ENCODE measurements around the gene TBCK. TPM values are rescaled to one million over a fixed set of nuclear protein-coding genes. Genes with fewer than 3 reads are reported as not detected.

TBCK gene
- total and polyA plus RNA-seq, 5 experiments from 2014 or later, result 20.7 to 65.1 (median 32.5) TPM

DNA sequence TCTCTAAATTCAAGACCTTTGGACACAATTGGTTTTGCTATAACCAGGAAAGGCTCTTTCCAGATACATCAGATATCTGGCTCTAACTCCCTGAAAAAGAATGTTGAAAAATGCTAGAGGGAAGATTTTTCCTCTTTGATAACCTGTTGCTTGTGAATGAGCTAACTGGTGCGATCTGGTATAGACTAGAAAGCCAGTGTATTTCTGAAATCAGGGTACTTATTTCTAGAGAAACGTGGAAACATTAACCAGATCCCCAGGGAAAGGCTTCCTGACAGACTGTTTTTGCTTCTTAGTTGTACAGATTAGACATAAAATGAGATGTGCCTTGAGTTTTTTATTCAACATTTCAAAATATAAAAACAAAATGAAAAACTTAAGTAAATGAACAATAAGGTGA is 313.0 kb downstream of the TBCK start:
- no peak overlapping the region for H3K4me3 Mint-ChIP-seq
- no peaks in the 10 kb centered on the region for H3K27me3 Mint-ChIP-seq
- DNase-seq (no peak), ATAC-seq (no peak)
- H3K9me3 Mint-ChIP-seq, result peaks cover 0 to 6% (median 2%) of the 10 kb centered on the region in 9 donors
- no peaks in the 10 kb centered on the region for H3K4me1 Mint-ChIP-seq
- POLR2A ChIA-PET, result no interaction called here
- peaks cover 0 to 4% (median 0%) of the 10 kb centered on the region in 3 donors for H3K36me3 Mint-ChIP-seq
- H3K27ac Mint-ChIP-seq, result no peak overlapping the region

DNA sequence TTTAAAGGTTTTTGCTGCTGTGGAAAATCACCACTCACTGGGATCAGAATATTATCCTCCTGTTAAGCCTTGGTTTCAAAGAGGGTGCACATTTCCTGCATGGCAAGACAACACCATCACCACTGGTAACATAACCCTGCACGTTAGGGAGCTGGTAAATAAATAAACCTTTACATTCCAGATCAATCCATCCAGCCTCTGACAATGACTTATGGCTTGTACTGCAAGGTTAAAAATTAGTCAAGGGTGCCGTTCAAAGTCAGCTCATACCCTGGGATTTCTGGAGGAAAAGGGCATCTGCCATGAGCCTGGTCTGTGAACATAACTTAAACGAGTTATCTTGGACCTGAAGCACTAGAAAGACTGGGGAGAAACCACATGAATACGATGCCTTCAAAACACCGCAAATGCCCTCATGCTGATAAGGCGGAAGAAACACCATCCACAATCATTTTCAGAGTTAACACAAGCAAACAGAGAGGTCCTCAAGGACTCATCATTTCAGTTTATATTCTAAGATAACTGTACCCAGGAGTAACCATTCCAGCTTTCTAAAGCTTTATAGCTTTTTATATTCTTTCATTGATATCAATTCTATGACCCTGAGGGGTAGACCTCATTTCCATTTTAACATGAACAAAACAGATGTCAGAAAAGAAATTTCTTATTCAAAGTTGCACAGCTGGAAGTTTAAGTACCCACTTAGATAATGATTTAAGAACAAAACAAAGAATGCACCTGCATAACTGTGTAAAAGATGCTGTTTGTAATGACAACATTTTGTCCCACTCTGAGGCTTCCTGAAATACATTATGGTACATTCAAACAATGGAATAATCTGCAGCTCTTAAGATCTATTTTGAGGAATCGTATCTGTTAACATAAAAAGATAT is 317.6 kb downstream of the TBCK start:
- Mint-ChIP-seq H3K36me3 (no peaks in the 10 kb centered on the region), H3K4me3 (no peak overlapping the region), H3K9me3 (peaks cover 0 to 9% (median 0%) of the 10 kb centered on the region in 9 donors), H3K27ac (no peak overlapping the region), H3K27me3 (peaks cover 0 to 4% (median 0%) of the 10 kb centered on the region in 5 donors), H3K4me1 (no peaks in the 10 kb centered on the region)
- ATAC-seq (no peak), DNase-seq (no peak)
- POLR2A ChIA-PET, result no interaction called here

DNA sequence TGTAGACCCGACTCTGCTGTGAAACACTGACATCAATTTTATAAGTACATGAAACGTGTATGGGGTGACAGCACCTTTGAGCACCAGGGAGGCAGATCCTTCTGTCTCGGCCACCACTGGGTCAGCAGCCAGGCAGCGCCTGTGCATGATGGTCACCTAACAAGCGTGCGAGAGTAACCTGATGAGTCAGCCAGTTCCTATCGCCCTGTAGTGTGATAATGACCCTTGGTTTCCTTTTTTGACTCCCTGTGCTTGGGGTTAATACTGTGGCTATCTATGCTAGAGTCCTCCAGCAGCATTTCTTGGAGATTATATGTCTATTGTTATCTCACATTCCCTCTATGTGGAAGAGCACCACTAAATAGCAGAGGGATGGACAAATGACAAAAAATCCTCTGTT is 319.2 kb downstream of the TBCK start:
- no peaks in the 10 kb centered on the region for H3K4me1 Mint-ChIP-seq
- H3K27me3 Mint-ChIP-seq, result peaks cover 0 to 4% (median 0%) of the 10 kb centered on the region in 5 donors
- ATAC-seq (no peak), DNase-seq (no peak)
- peaks cover 0 to 9% (median 0%) of the 10 kb centered on the region in 9 donors for H3K9me3 Mint-ChIP-seq
- no peak overlapping the region for H3K27ac Mint-ChIP-seq
- H3K36me3 Mint-ChIP-seq, result no peaks in the 10 kb centered on the region
- POLR2A ChIA-PET, result no interaction called here
- H3K4me3 Mint-ChIP-seq, result no peak overlapping the region

DNA sequence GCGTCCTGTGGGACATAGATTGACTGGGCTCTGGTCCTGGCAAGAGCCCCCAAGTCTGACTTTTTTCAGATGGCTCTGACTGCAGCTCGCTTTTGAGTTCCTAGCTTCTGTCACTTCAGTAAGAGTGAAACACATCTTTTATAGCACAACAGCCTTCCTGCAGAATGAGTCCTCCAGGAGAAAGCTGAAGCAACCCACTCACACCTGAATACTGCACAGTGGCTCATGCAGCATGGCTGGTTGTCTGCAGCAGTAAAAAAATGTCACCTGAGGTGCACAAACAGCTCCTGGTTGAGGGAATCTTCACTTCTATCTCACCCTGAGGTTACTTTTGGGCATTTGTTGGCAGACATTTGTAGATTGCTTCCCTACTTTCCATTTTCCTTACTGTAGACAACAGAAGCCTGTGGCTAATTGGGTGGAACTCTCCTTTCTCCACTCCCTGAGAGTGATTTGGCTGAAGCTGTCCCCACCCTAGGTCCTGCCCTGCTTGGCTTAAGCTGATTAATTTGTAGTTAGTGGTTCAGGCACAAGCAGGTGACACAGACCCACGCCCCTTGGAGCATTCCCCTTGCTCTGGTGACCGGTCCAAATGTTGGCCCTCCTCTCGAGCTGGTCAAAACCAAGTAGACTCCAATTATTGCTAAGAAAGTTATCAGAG is 321.0 kb downstream of the TBCK start:
- POLR2A ChIA-PET, result no interaction called here

DNA sequence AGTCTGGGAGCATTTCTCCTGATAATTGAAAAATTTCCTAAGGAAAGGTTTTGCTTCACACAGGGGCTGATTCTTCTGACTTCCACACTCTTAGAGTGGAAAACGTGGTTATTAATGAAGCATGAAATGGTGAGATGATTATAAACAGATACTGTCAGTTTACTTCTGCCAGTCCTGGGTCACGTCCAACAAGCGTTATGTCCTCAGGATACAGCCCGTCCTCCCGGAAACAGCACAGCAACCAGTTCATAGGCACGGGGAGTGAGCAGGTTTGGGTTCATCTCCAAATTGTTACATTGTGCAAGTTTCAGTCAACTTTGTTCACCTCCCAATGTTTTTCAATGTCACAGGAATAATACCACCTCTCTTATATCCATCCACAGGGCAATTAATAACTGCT is 321.9 kb downstream of the TBCK start:
- Mint-ChIP-seq H3K36me3 (no peaks in the 10 kb centered on the region), H3K27ac (no peak overlapping the region), H3K27me3 (peaks cover 0 to 6% (median 0%) of the 10 kb centered on the region in 5 donors), H3K4me1 (no peaks in the 10 kb centered on the region), H3K9me3 (peaks cover 0 to 9% (median 2%) of the 10 kb centered on the region in 9 donors), H3K4me3 (no peak overlapping the region)
- ATAC-seq, result no peak
- POLR2A ChIA-PET, result no interaction called here
- no peak for DNase-seq

More for the DNA sequence above, 321.0 kb downstream of the TBCK start:
- Mint-ChIP-seq H3K9me3 (peaks cover 0 to 9% (median 2%) of the 10 kb centered on the region in 9 donors), H3K4me3 (no peak overlapping the region), H3K4me1 (no peaks in the 10 kb centered on the region), H3K27ac (no peak overlapping the region), H3K36me3 (no peaks in the 10 kb centered on the region), H3K27me3 (peaks cover 0 to 6% (median 0%) of the 10 kb centered on the region in 5 donors)
- DNase-seq (no peak), ATAC-seq (no peak)

DNA sequence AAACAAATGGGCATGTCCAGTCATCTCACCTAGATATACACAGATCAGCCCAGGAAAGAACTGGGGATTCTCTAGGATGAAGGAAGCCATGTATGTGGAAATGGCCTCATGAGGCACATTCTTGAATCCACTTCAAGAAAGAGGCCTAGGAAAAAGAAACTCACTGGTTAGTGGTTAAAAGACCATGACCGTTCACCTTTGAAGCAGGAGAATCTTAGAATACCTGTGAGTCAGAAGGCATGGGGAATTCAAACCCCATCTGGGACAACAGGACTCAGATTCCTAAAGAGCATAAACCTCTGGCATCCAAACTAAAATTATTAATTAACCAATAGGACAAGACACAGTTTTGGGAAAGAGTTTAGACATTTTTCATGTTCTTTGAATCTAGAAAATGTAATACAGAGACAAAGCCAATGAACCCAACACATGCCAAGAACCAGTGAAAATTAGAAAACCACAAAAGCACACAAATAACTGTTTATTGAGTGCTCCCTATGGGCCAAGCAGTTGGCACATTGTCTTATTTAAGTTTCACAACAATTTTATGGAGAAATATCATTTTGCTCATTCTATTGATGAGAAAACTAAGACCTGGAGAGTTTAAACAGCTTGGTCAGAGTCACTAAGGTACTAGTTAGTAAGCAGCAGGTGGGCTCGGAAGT is 323.2 kb downstream of the TBCK start:
- peaks cover 0 to 6% (median 0%) of the 10 kb centered on the region in 5 donors for H3K27me3 Mint-ChIP-seq
- no peaks in the 10 kb centered on the region for H3K36me3 Mint-ChIP-seq
- no peak overlapping the region for H3K4me3 Mint-ChIP-seq
- no peak overlapping the region for H3K27ac Mint-ChIP-seq
- DNase-seq (no peak), ATAC-seq (no peak)
- H3K4me1 Mint-ChIP-seq, result no peaks in the 10 kb centered on the region
- POLR2A ChIA-PET, result no interaction called here
- H3K9me3 Mint-ChIP-seq, result peaks cover 4 to 19% (median 9%) of the 10 kb centered on the region in 9 donors

DNA sequence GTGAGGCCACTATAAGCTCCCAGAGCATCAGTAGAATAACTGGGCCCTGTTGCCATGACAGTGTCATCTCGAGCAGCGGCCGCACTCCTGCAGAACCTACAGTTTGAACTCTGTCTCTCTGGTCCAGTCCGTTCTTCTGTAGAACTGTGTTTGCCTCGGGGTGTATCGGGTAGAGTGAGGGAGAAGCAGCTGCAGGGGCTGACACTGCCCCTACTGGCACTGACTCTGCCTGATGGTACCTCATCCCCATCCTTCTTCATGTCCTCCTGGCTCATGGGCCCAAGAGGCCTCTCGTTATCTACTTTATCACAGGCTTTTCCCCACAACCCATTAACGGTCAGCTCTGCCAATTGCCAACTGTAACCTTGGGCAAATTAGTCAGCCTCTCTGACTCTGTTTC is 324.3 kb downstream of the TBCK start:
- no peaks in the 10 kb centered on the region for H3K4me1 Mint-ChIP-seq
- peaks cover 0 to 27% (median 7%) of the 10 kb centered on the region in 9 donors for H3K9me3 Mint-ChIP-seq
- H3K4me3 Mint-ChIP-seq, result no peak overlapping the region
- no peak for DNase-seq
- ATAC-seq, result no peak
- H3K27ac Mint-ChIP-seq, result no peak overlapping the region
- H3K27me3 Mint-ChIP-seq, result peaks cover 0 to 2% (median 0%) of the 10 kb centered on the region in 5 donors
- H3K36me3 Mint-ChIP-seq, result no peaks in the 10 kb centered on the region
- POLR2A ChIA-PET, result no interaction called here

Other genes with a start within 250 kb of the TBCK start
- 10 to 100 TPM; 56.1 to 62.9 TPM for gene AIMP1, start 341 bp upstream of the TBCK start, total RNA-seq
- 10 to 100 TPM; 64.6 to 95.5 (median 85.2) TPM for gene AIMP1, start 341 bp upstream of the TBCK start, polyA plus RNA-seq
- gene GIMD1, start 52.6 kb upstream of the TBCK start, total RNA-seq, result not detected
- not detected for gene GIMD1, start 52.6 kb upstream of the TBCK start, polyA plus RNA-seq